GM18951 (cell line): Measurements from ENCODE around the gene NINL.

Experiments used
- POLR2A ChIP-seq: IDR thresholded peaks from 4 replicates; pipeline ENCODE4 v1.6.1; 2011; ENCODE audit warnings: mild to moderate bottlenecking; ENCODE audit not compliant: insufficient read length, insufficient read depth; ENCODE audit errors: extremely low read depth
- in situ Hi-C: fragments of 300-500 bp; cut with MboI; formaldehyde crosslinking; loops from one replicate; pipeline ENCODE4 v1.12.0; 2022; ENCODE audit warnings: low sequenced_read_pairs, mixed read lengths, inconsistent platforms; ENCODE audit not compliant: unreplicated experiment

NINL gene

GRCh38 chr20:25468126-25469075 is 116.9 kb downstream of the NINL start:
- in situ Hi-C loops = no loop called here
- TF ChIP-seq POLR2A = no peak

GRCh38 chr20:25467441-25467840 is 117.9 kb downstream of the NINL start:
- in situ Hi-C loops = no loop called here
- TF ChIP-seq POLR2A = no peak

- no peak for TF ChIP-seq POLR2A
- in situ Hi-C loops = no loop called here
Measured at GRCh38 chr20:25466846-25467245, 118.5 kb downstream of the NINL start.

DNA sequence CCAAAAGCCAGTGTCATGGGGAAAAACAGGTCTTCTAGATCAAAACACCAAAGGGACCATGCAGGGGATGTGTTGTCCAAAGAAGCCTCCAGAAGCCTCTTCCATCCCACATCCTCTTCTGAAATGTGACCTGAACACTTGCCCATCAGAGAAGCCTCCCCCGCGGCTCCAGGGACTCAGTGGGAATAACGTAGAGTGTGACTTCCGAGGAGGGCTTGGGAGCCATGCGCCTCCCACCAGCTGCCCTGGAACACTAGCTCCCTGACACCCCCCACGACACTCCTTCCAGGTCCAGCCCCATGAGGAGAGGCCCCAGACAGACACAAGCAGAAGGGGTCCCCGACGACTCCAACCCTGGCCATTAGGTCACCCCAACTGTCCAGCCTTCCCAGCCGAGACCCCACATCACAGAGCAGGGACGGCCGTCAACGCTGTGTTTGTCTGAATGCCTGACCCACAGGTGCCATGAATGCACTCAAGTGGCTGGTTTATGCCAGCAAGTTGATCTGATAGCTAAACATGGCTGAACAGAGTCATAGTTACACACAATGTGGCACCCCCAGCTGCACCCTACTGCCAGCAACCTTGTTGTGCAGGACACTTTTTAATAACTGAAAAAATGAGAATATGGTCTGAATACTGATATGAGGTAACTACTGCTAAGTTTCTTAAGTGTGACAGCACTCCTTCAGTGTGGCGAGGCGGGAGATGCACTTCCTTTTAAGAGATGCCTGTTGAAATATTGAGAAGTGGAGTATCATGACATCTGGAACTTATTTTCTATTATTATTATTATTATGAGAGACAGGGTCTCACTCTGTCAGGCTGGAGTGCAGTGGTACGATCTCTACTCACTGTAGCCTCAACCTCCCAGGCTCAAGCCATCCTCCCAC is 119.8 kb downstream of the NINL start:
- no peak for TF ChIP-seq POLR2A
- in situ Hi-C loops = no loop called here

GRCh38 chr20:25464501-25465242 is 120.7 kb downstream of the NINL start:
- in situ Hi-C loops = no loop called here

GRCh38 chr20:25461786-25462545 is 123.4 kb downstream of the NINL start:
- no peak for TF ChIP-seq POLR2A
- in situ Hi-C loops = no loop called here

More at GRCh38 chr20:25464501-25465242, 120.7 kb downstream of the NINL start:
- TF ChIP-seq POLR2A = no peak

DNA sequence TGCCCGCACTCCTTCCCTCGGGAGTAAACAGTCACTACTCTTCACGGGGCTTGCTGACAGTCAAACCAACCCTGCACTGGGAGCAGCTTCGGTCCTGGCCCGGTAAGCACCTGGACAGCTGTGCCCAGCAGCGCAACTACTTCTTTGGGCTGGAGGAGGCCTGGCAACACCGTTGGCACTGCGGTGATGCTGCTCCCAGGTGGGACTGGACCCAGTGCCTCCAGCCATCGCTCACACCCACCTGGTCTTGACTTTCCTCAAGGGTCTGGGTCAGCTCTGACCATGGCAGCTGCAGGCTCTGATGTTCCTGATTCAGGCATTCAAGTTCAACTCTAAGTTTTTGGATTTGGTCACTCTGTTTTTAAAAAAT is 124.1 kb downstream of the NINL start:
- no peak for TF ChIP-seq POLR2A
- in situ Hi-C loops = no loop called here

DNA sequence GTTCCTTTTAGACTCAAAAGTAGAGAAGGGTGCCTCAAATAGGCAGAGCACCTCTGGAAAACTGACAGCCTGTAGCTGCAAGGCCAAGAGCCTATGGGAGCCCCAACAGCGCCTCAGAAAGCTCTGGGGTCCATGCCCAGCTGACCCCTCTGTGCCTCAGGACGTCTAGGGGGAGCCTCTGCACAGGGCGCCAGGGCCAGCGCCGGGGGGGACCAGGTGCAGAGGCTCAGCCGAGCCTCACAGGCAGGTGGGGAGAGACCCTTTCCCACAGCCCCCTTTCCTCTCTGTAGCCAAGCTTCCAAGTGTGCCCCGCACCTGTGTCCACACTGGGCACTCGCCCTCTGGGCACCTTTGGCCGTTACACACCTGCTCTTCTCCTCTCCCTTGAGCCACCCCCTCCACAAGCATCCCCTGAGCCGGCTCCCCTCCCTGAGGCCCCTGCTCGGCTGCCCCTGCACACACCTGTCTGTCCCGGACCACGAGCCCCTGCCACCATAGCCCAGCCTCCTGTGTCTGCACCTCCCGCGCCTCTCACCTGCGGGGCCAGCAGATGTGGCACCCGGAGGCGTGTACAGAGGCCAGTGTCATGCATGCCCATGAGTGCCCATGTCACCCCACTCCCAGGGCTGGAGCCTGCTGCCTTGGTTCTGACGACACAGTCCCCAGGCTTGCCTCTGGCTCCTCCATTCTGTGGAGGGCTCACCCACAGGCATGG is 124.6 kb downstream of the NINL start:
- no peak for TF ChIP-seq POLR2A
- in situ Hi-C loops = no loop called here

- in situ Hi-C loops = no loop called here
- TF ChIP-seq POLR2A = no peak
Measured at GRCh38 chr20:25459916-25460535, 125.3 kb downstream of the NINL start.

GRCh38 chr20:25459111-25459830 is 126.1 kb downstream of the NINL start:
- in situ Hi-C loops = no loop called here
- no peak for TF ChIP-seq POLR2A
